IPS-NIHi7 (cell line): ENCODE results near the gene POSTN.
"Not testable (repeated sequence)": the region's sequence is repeated elsewhere in the genome, so short reads cannot be mapped to it uniquely, and the experiment has no call there.

Experiments
- DNase-seq: peaks from one replicate; pipeline ENCODE4 v3.0.0; 2012; ENCODE audit warnings: mixed read lengths; ENCODE audit errors: extremely low spot score

Gene POSTN

GRCh38 chr13:37595162-37595561 is 3.4 kb downstream of the POSTN start:
- DNase-seq: no peak

- no peak for DNase-seq
Observed at GRCh38 chr13:37594550-37594949, 4.0 kb downstream of the POSTN start.

GRCh38 chr13:37589381-37589780 is 9.2 kb downstream of the POSTN start:
- not testable (repeated sequence) for DNase-seq

- no peak for DNase-seq
Observed at GRCh38 chr13:37587236-37587635, 11.3 kb downstream of the POSTN start.

DNA sequence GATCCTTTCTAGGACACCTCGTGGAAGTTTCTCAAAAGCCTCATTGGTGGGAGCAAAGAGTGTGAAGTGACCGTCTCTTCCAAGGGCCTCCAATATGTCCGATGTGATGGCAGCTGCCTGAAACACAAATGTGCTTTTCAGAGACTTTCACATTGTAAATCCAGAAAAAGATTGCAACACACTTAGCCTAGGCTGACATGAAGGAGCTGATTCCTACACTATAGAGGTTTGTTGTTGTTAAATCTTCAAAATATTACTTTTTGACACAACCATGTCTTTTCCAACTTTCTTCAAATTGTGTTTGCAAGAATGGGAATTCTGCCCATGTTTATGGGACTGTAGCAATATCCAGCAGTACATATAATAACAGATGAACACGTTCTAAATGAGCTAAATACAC is 12.4 kb downstream of the POSTN start:
- DNase-seq: no peak

GRCh38 chr13:37585541-37585940 is 13.0 kb downstream of the POSTN start:
- no peak for DNase-seq

GRCh38 chr13:37576601-37577000 is 22.0 kb downstream of the POSTN start:
- no peak for DNase-seq

DNA sequence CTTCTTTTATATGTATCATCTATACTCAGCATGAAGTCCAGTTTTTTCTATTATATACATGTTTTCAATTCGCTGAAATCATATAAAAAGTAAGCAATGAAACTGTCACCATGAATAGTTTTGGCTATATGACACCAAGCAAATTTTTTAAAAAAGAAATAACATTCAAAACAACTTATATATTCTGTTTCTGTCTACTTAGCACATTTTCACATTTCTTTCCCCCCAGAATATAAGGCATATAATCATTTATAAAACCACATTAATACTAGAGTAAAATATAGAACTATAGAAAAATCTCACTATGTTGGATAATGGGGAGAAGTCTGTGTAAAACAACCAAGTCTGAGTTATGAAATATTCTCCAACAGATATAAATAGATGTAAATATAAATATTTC is 33.1 kb downstream of the POSTN start:
- DNase-seq: no peak

- DNase-seq: no peak
Observed at GRCh38 chr13:37561031-37561430, 37.5 kb downstream of the POSTN start.

GRCh38 chr13:37560526-37560925 is 38.0 kb downstream of the POSTN start:
- no peak for DNase-seq

GRCh38 chr13:37558766-37559165 is 39.8 kb downstream of the POSTN start:
- DNase-seq: not testable (repeated sequence)

DNA sequence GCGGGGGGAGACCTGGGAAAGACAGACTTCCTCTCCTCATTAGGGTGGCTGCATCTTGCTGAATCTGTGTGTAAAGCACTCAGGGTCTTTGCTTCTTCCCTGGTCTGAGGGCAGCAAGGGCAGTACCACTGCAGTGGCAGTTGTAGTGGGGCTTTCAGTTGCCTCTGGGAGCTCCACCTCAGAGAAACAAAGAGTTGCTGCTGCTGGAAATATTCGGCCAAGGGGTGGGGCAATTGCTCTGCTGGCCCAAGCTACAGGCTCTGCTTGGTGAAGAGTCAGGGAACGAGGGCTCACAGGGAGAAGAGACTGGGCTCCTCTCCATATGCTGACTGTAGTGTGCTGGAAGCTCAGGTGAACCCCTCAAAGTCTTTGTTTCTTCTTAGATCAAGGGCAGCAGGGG is 52.5 kb downstream of the POSTN start:
- DNase-seq: peak; percentile 16

DNA sequence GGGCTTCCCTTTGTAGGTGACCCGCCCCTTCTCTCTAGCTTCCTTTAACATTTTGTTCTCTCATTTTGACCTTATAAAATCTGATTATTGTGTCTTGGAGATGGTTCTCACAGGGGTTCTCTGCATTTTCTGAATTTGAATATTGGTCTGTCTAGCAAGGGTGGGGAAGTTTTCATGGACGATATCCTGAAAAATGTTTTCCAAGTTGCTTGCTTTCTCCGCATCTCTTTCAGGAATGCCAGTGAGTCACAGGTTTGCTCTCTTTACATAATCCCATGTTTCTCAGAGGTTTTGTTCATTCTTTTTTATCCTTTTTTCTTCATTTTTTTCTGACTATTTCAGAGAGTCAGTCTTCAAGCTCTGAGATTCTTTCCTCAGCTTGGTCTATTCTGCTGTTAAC is 53.6 kb downstream of the POSTN start:
- DNase-seq: no peak

GRCh38 chr13:37539976-37540605 is 58.5 kb downstream of the POSTN start:
- no peak for DNase-seq

DNA sequence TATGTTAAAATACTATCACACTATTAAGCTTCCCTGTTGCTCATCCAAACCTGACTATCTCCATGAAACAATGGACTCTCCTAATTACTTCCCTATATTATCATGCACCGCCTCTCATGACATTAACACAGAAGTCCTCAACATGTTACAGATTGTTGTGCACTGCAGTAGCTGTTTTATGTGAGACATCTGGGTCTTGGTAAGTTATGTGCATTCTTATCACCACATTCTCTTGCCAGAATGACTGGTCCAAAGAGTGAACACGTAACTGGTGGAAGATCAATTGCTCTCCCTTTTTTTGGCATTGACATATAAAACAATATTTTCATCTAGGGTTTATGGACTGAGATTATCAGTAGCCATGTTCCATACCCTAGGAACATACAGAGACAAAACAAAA is 59.4 kb downstream of the POSTN start:
- DNase-seq: no peak

DNA sequence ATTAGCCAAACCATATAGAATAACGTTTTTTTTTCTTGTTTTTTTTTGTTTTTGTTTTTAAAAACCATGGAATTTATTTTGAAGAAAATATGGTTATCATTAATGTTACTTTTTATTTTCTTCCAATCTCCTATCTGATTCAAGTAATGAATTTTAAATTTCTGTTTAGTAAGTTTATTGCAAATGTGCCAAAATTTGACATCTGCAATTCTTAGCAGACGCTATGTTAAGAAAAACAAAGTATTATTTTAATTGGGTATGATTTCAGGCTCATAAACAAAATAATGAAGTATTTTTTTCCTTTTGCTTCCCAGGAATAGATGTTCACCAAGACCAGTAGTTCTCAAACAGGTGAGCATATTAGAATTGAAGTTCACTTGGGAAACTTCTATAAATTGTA is 63.1 kb downstream of the POSTN start:
- DNase-seq: no peak

DNA sequence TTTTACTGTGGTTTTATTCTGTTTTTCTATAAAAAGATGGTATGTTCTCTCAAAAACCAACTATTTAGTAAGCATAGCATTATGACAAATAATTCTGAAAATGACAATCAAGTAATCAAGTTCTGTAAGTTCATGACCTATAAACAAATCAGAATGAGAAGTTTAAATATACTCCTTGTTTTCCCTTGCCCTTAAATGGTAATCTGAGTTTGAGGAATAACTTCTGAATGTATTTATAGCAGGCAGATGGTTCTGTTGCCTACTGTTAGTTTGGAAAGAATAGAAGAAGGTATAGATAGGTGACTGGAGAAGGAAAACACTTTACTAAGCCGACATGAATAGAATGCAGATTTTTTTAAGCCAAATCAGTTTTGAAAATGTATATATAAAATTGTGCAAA is 63.9 kb downstream of the POSTN start:
- DNase-seq: no peak

DNA sequence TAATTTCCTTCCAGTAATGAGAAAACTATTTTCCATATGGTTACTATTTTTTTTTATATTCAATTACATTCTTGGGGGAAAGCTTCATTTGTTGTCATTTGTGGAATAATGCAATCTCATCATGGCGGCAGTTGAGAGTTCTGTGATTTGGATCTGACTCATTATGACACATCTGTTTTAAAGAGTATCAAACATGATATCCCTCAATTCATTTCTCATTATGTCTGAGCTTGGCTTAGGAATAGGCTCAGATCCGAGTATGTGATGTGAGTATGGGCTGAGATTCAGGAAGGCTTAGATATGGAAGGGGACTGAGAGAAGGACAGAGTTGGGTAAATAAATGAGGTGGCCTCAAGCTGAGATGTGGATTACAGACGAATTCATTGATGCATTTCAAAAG is 64.4 kb downstream of the POSTN start:
- DNase-seq: no peak

GRCh38 chr13:37531049-37531448 is 67.5 kb downstream of the POSTN start:
- DNase-seq: no peak

- no peak for DNase-seq
Observed at GRCh38 chr13:37529751-37530385, 68.7 kb downstream of the POSTN start.

GRCh38 chr13:37526710-37527473 is 71.7 kb downstream of the POSTN start:
- no peak for DNase-seq

- DNase-seq: no peak
Observed at GRCh38 chr13:37515226-37515625, 83.3 kb downstream of the POSTN start.
